Measurements from ENCODE around the gene SLC35F4.

GRCh38 chr14:57875296-57875695, 9.4 kb upstream of the SLC35F4 start:
- TF ChIP-seq POLR2A (IDR thresholded peaks at IDR 0.05; ENCODE audit: extremely low read depth, insufficient read length): no peak
- TF ChIP-seq CTCF (IDR thresholded peaks at IDR 0.05; ENCODE audit: low read depth, low read length): no peak

Data from NB4 (cell line).